ENCODE data around the gene SLC38A3.
"Not testable (repeated sequence)": the region's sequence is repeated elsewhere in the genome, so short reads cannot be mapped to it uniquely, and the experiment has no call there.

SLC38A3 gene

DNA sequence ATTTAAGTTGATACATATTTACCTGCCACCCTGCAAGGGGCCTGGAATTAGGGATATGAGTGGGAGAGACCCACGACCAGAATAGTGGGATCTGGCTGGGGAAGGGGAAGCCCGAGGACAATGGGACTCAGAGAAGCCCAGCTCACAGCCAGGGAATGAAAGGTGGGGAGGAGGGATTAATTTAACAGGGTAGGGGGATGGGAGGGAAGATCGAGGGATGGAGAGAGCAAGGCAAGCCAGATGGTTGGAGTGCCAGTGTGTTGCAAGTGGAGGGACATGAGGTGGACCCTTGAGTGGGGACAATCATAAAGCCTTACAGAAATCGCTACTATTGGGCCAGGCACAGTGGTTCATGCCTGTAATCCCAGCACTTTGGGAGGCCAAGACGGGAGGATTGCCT lies 26.5 kb downstream of the SLC38A3 start:
- no peak for DNase-seq (ENCODE audit: low read depth in 2 of 2)

DNA sequence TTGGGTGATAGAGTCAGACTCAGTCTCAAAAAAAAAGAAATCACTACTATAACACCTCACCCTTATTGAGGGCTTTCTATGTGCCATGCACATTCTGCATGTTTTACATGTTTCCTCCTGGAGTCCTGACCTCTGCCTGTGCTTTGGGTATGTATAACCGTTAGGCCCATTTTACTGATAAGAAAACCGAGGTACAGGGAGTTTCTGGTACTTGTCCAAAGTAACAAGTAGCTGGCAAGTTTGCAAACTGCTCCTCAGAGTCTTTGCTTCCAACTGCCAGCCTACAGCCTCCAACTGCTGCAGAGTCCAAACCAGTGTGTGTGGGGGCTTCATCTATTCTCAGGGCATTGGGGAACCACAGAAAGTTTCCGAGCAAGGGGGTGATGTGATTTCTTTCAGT lies 27.2 kb downstream of the SLC38A3 start:
- no peak for DNase-seq (ENCODE audit: low read depth in 2 of 2)

DNA sequence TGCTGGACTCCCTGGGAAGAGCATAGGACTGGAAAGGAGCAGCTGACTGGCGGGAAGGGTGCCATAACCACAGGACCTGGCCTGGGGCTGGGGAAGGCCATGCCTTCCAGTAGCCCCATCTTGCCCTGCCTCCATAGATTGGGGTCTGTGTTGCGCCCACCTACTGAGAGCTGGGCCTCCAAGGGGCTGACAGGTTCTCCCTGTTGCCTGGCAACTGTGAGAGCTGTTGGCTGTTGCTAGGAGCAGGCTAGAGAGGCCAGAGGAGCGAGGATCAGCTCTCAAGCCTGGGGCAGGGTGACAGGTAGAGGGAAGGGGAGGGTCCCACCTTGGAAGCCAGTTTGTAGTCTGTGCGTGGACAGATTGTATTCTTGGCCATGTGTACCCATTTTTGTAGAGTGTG lies 28.1 kb downstream of the SLC38A3 start:
- no peak for DNase-seq (ENCODE audit: low read depth in 2 of 2)

DNA sequence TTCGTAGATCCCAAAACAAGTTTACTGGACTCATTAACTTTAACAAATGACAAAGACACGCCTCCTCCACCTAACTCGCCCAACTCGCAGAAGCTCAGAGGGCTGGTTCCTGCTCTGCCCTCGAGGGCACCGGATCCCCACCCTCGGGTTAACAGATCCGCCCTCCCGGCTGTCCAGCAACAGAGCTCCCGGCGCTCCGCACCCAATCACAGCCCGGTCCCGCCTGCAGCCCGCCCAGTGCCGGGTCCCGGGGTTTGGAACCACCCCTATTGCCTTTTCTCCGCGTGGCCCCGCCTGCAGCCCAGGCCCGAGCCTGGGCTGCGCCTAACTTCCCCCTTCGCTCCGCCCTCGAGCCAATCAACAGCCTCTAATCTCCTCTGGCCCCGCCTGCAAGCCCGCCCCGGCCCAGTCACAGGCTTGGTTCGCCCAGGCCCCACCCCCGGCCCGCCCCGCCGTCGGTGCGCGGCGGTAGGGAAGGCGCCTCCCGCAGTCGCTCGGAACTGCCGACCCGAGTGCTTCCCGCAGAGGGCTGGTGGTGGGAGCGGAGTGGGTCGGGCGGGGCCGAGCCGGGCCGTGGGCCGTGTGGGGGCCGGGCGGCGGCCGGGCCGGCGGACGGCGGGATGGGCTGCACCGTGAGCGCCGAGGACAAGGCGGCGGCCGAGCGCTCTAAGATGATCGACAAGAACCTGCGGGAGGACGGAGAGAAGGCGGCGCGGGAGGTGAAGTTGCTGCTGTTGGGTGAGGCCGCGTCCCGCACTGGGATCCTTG lies 30.8 kb downstream of the SLC38A3 start, which contains the start of gene GNAI2:
TSS of gene GNAI2 (plus strand) at position 489 of the 768 bp plus-strand sequence. CDS start at position 621, 132 bp downstream.
- DNase-seq (ENCODE audit: low read depth in 2 of 2): peak; percentile 97 to 98

DNA sequence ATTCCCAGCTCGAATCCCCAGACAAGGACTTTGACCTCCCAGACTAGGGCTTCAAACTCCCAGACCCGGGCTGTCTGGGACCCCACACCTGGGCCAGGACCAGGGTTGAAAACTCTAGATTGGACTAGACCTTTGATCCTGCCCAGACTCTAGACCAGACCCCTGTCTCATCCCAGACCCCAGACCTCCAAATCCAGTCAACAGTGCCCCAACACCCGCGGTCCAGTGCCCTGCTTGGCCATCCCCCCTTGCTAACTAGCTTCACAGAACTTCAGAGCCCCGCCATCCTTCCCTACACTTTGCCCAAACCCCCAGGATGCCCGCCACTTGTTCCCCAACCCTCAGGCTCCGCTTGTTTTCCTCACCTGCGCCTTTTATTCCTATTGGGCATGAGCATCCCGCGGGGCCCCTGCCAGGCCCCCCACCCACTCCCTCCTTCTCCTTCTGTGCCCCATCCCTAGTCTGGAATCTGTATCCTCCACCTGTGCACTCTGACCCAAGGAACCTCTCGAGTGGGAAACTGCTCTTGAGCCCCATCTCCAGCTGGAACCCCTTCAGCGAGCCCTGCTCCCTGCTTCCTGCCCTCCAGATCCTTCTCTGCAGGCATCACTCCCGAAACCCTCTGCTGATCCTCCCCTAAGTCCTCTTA lies 31.5 kb downstream of the SLC38A3 start:
- no peak for DNase-seq (ENCODE audit: low read depth in 2 of 2)

DNA sequence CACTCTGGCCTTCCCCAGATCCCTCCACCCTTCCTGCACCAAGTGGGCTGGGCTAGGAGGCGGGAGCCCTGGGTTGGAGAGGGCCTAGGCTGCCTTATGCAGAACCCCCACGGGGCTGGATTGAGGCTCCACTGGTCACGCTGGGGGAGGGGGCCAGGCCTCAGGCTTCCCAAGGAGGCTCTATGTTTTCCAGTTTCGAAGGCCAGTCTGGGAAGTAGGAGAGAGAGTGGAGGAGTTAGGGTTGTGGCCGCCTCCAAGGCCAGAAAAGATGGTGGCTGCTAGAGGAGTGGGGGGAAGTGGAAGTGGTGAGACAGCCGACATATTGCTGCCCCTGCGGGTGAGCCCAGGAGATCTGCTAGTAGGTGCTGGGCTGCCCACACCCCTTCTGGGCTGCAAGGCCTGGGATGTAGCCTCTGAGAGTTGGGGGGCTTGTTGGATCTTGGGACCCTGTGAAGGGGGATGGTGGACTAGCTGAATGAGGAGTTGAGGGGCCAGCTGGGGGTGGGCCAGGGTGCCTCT lies 32.1 kb downstream of the SLC38A3 start:
- DNase-seq (ENCODE audit: low read depth in 2 of 2): no peak

DNA sequence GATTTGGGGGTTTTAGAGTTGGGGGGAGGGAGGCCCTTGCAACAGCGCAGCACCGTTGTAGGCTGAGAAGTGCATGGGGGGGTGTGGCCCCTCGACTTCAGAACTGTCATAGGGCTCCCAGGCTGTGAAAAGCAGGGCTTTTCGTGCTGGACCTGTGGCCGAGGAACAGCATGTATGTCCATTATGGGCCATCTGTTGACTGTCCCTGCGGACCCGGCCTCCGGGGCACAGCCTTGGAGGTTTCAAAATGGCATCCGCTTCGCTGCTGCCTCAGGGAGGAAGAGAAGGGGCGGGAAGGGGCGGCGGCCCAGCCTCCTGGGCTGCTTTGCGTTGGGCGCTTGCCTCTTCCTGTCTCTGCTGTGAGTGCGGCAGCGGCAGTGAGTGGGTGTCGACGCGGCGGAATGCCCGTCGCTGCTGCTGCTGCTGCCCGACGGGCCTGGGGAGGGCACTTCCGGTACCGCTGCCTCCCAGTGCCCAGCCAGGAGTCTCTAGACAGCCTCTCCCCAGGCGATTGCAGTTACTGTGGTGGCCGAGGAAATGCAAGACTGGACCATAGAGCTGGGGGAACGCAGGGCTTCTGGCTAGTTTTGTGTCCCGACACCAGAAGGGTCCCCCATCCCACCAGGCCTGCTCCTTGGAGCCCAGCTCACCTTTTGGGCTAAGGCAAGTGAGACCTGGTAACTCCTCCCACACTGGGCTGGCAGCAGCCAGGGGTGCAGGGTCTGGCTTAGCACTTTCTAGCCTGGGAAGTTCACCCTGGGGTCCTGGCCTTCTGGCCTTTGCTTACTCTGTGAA lies 32.9 kb downstream of the SLC38A3 start:
- peak; percentile 74 for DNase-seq (ENCODE audit: low read depth in 2 of 2)

DNA sequence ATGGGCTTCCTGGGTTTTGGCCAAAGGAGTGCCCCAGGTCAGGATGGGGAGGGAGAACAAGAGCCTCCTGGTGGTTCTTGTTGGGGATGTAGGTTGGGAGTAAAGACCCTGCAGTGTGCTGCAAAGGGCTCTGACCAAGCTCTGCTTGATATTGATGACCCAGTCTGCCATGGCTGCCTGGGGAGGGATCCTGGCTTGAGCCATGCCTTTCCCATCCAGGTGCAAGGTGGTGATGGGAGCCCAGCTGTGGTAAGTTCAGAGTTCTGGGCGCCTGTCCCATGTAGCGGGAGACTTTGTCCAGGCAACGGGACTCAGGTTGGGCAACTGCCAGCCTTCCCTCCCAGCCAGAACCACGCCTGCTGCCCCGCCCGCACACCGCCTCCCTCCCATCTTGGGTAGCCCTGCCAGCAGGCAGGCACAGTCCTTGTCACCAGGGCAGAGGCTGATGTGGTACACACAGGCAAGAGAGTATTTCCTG lies 33.5 kb downstream of the SLC38A3 start:
- no peak for DNase-seq (ENCODE audit: low read depth in 2 of 2)

DNA sequence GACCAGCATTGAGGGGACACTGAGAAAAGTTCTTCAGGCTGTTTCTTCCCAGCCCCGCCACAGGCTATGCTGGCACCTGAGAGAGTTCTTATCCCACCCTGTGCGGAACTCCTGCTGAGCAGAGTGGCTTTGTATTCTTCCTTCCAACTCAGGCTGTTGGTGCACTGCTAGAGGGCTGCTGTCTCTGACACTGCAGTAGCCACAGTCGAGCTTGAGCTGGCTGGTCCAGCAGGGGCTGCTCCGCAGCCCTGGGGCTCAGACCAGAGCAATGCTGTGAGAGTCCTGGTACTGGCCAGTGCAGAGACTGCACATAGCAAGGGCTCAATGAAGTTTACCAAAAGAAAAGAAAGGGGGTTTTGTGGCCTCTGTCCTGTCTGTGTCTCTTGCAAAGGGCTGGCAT lies 34.6 kb downstream of the SLC38A3 start:
- DNase-seq (ENCODE audit: low read depth in 2 of 2): no peak

DNA sequence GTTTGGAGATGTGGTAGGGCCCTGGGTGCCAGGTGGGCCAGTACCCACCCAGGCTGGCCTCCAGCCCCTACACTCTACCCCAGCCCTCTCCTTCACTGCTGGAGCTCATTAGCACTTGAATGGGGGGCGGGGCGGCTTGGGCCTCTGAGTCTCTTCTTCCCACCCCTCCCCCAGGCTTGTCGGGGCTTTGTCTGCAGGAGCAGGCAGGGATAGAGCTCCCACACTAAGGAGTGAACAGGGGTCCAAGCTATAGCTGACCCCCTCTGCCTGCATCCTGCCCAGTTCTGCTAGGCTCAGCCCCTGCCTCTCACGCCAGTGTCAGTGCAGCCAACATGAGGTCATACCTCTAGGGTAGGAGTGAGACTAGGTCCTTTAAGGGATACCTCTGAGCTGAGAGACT lies 36.1 kb downstream of the SLC38A3 start:
- no peak for DNase-seq (ENCODE audit: low read depth in 2 of 2)

DNA sequence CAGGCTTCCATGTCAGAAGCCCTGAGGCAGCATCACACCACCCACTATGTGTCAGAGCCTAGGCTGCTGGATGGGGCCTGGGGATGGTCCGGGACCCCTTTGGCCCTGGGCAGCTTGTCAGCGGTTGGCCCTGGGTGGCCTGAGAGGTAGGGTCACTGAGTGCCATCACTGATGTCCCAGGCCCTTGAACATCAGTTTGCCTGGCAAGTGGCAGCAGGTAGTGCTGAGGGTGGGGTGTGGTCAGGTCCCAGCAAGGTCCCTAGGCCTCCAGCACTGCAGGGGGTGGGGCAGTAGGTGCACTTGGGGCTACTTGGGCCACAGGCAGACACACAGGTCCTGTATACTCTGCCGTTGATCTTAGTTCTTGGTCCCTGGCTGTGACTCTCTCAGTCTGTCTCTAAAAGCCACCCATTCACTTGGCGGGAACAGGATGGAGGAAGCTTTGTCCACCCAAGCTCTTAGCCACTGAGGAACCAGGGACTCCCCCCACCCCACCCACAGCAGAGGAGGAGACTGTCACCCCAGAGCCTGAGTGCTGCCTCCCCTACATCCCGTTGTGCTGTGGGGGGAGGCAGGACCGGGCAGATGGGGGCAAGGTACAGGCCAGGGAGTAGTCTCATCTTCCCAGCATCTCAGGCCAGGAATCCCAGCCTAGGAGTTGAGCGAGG lies 36.8 kb downstream of the SLC38A3 start:
- no peak for DNase-seq (ENCODE audit: low read depth in 2 of 2)

DNA sequence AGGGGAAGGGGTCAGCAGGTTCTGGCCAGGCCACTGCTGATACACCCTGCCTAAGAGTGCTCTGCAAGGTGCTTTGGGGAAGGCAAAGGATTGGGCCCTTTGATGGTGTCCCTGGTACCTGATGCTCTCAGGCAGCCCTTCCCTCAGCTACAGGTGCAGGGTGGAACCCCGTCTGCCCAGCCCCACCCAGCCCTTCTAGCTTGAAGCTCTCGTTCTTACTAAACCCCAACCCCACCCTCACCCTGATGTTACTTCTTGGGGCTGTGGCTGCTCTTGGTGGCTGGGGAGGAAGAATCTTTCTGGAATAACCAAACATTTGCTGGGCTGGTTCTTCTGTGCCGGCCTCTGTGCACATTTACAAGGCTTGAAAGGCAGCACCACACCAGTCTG lies 37.3 kb downstream of the SLC38A3 start:
- DNase-seq (ENCODE audit: low read depth in 2 of 2): no peak

DNA sequence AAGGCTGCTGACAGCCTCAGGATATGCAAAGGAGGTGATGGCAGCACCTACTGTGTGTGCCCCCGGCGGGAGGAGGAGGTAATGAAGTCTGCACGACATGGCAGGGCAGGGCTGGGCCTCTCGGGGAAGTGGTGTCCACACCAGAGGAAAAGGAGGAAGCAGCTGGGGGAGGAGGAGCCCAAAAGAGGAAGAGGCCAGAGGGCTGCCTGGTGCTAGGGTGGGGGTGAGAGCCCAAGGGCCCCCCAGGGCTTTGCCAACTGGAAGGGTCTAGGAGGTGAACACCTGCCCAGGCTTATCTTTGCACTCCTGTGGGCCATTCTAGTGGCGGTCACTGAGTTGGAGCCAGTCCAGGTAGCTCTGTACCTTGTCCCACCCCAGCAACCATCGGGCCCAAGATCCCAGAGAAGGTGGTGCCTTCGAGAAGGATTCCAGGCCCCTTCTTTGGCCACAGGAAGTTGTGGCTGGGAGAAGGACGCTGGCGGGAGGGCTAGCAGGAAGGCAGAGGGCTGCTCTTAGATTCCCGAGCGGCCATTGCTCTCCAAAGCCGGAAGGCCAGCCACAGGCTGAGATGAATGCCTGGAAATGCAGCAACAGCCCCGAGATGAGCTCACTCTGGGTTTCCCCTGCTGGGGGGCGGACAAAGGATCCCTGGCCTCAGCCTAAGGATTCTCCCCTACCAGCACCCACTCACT lies 37.9 kb downstream of the SLC38A3 start:
- no peak for DNase-seq (ENCODE audit: low read depth in 2 of 2)

DNA sequence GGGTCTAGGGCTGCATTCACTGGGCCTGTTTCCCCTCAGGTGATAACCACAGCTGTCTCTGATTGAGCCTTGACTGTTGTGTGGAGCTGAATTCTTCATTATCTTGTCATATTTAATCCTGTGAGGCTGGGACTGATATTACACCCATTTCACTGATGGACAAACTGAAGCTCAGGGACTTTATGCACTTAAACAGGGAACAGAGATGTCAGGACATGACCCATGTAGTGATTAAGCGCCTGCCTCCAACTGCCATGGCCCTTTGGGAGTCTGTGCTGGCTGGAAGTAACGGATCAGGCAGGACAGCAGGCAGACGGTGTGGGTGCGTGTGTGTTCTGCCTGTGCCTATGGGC lies 38.4 kb downstream of the SLC38A3 start:
- no peak for DNase-seq (ENCODE audit: low read depth in 2 of 2)

DNA sequence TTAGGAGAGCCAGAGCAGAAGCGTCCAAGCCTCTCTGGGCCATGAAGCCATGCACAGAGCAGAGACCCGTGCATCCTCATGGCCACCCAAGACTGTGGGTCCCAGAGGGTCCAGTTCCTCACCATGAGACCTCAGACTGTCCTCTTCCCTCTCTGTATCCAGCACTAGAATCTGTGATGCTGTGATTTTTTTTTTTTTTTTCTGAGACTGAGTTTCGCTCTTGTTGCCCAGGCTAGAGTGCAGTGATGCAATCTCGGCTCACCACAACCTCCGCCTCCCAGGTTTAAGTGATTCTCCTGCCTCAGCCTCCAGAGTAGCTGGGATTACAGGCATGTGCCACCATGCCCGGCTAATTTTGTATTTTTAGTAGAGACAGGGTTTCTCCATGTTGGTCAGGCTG lies 39.7 kb downstream of the SLC38A3 start:
- not testable (repeated sequence) for DNase-seq (ENCODE audit: low read depth in 2 of 2)

DNA sequence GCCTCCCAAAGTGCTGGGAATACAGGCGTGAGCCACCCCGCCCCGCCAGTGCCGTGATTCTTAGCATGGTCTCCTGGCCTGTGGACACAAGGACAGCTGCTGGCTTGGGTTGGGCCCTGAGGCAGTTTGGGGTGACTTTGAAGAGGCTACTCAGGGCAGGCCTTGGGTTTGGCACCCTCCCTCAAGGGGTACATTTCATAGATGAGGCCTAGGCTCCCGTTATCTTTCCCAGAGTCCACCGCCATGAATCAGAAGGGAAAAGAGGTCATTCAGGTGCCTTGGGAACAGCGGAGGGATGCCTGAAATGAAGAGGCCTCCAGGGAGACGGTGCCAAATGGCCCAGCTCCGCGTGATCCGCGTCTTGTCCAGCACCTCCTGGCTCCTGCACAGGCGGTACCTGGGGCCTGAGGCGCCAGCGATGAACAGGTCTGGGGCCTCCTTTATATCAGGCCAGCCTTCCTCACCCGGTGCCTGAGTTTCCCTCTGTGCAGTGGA lies 40.2 kb downstream of the SLC38A3 start:
- no peak for DNase-seq (ENCODE audit: low read depth in 2 of 2)

DNA sequence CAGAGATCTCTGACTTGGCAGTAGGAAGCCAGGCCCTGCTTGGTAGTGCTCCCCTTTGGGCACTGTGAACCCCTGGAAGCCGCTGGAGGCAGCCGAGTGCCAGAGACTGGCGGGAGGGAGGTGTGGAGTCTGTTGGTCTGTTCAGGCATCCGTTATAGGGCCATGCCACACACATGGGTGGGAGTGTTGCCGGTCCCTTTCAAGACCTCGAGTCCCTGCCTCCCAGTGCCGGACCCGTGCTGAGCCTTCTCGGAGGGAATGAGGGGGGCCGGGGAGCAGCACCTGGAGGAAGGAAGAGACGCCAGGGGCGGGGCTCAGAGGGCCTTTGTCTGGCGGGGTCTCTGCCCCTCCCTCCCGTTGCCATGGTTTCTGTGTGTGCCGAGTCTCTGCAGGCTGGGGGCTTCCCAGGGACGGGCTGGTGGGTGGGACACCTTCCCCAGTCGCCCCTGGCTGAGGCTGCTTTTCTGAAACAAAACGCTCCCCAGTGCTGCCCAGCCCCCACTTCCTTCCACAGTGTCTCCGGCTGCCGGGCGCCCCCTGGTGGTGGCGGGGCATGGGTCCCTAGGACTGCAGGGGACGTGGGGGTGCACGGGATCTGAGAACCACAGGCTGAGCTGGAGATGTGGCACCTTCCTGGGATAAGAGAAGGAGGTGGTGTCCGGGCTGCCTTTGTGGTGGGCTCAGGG lies 40.9 kb downstream of the SLC38A3 start:
- DNase-seq (ENCODE audit: low read depth in 2 of 2): peak; percentile 79 to 85

DNA sequence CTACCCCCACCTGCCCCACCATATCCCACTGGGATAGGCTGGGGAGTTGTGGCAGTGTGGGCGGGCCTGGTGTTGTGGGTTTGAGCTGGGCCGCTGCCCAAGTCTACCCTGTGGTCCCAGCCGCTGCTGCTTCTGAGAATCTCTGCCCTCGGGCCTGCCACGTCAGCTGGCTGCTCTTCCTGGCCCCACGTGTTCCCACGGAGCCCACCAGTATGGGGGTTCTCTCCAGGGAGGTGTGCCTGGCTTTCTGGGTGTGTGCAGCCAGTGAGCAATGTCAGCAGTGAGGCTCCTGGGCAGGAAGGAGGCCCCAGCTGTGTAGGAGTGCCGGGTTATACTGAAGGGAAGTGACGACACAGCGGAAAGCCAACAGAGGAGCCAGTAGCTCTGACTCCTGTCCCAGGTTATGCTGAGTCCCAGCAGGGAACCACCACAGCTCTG lies 41.5 kb downstream of the SLC38A3 start:
- peak; percentile 66 to 83 for DNase-seq (ENCODE audit: low read depth in 2 of 2)

DNA sequence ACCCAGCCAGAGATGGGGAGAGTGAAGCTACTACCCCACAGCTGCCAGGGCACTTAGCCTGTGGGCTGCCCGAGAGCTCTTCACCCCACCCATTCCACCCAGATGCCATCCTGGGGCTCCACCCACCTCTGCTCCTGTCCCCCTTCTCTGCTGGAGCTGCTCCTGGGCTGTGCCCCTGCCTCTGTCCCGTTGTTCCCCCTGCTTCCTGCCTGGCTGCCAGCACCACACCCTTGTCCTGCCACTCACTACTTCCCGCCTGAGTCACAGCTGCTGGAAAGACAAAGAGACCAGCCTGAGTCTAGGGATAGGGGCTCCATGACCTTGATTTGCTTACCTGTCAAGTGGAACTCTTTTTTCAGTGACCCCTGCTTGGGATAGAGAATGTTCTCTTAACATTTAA lies 43.3 kb downstream of the SLC38A3 start:
- no peak for DNase-seq (ENCODE audit: low read depth in 2 of 2)

DNA sequence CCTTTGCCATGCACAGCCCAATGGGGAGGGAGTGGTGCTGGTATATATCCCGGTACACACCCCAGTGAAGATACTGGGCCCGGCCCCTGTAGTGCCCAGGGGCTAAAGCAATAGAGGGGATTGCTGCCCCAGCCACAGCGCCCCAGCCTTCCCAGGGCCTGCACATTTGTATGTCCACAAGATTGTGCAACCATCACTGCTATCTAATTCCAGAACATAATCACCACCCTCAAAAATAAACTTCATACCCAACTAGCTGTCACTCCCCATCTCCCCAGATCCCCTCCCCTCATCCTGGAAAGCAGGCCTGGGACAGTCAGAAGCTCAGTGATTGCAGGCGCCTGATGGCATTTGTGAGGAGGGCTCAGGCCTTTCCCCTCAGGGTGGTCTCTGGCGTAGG lies 44.4 kb downstream of the SLC38A3 start:
- no peak for DNase-seq (ENCODE audit: low read depth in 2 of 2)
